Right ventricle myocardium superior (tissue), 1 donor: Measurements from ENCODE around the gene DPM2. TPM values are rescaled to one million over a fixed set of nuclear protein-coding genes. Genes with fewer than 3 reads are reported as not detected.

Experiments
- ATAC-seq: fragments of 200-7000 bp; cut with Tn5 transposase; one replicate; pipeline ENCODE4 v1.9.1; 2020; ENCODE audit warnings: mild to moderate bottlenecking; ENCODE audit not compliant: poor library complexity
- DNase-seq: peaks from one replicate; pipeline ENCODE4 v3.0.0-alpha.2; 2020
- intact Hi-C: fragments of 100-400 bp; cut with DNase I; formaldehyde crosslinking; loops from one replicate; pipeline ENCODE4 v1.11.2; 2022
- total RNA-seq: library from RNA; stranded (reverse); fragmentation: NEBNext Ultra II Directional; extraction: Animal tissue kit (Norgen Biotek cat#: 25700); gene quantifications from one replicate; pipeline ENCODE4 v1.2.1, GENCODE V29; 2021
- donor health status: DM: no; HTN: yes; CAD: no; lungs with severe emphysema.

DPM2 gene
- total RNA-seq, 1 donor from 2014 or later = 9.9 TPM

GRCh38 chr9:127890053-127890452, 47.6 kb downstream of the DPM2 start:
- no peak for ATAC-seq
- intact Hi-C loops = no loop called here
- no peak for DNase-seq

GRCh38 chr9:127887792-127888191, 49.9 kb downstream of the DPM2 start:
- ATAC-seq (no peak), DNase-seq (no peak)
- intact Hi-C loops = no loop called here

GRCh38 chr9:127886401-127886972, 51.2 kb downstream of the DPM2 start:
- DNase-seq (no peak), ATAC-seq (no peak)
- intact Hi-C loops = no loop called here

GRCh38 chr9:127885508-127886281, 52.0 kb downstream of the DPM2 start:
- DNase-seq = no peak
- no peak for ATAC-seq
- intact Hi-C loops = no loop called here

Other genes with a start within 250 kb of the DPM2 start
- not detected for gene CFAP157, start 230.9 kb downstream of the DPM2 start, total RNA-seq
- gene PTRH1, start 222.2 kb downstream of the DPM2 start, total RNA-seq = 13.3 TPM
- 0.48 TPM for gene TTC16, start 221.8 kb downstream of the DPM2 start, total RNA-seq
- gene TOR2A, start 202.6 kb downstream of the DPM2 start, total RNA-seq = 3.3 TPM
- gene SH2D3C, start 159.2 kb downstream of the DPM2 start, total RNA-seq = 18.2 TPM
- 44.4 TPM for gene CDK9, start 151.8 kb downstream of the DPM2 start, total RNA-seq
- 31.5 TPM for gene FPGS, start 135.0 kb downstream of the DPM2 start, total RNA-seq
- gene ENG, start 83.2 kb downstream of the DPM2 start, total RNA-seq = 118 TPM
- 932 TPM for gene AK1, start 60.2 kb downstream of the DPM2 start, total RNA-seq
- 38.2 TPM for gene ST6GALNAC6, start 38.3 kb downstream of the DPM2 start, total RNA-seq
- 18.1 TPM for gene ST6GALNAC4, start 20.8 kb downstream of the DPM2 start, total RNA-seq
- gene PIP5KL1, start 7.1 kb downstream of the DPM2 start, total RNA-seq = 0.48 TPM
- gene EEIG1, start 43.1 kb upstream of the DPM2 start, total RNA-seq = 21.8 TPM
- gene NAIF1, start 129.5 kb upstream of the DPM2 start, total RNA-seq = 4.5 TPM
- 5.0 TPM for gene SLC25A25, start 130.4 kb upstream of the DPM2 start, total RNA-seq
- 155 TPM for gene PTGES2, start 189.9 kb upstream of the DPM2 start, total RNA-seq
- gene LCN2, start 211.6 kb upstream of the DPM2 start, total RNA-seq = not detected
- gene BBLN, start 222.4 kb upstream of the DPM2 start, total RNA-seq = 31.3 TPM